HCT116 (cell line): ENCODE measurements around the gene KCNQ1OT1. TPM values are rescaled to one million over a fixed set of nuclear protein-coding genes. Genes with fewer than 3 reads are reported as not detected.

ENCODE experiments used
- ATAC-seq: fragments of 200-7000 bp; cut with Tn5 transposase; 2 replicates; pipeline ENCODE4 v1.9.1; 2020; ENCODE audit warnings: mild to moderate bottlenecking, moderate library complexity
- BruUV-seq: library from RNA; stranded (reverse); fragments of 400-500 nt; replicated peaks from 2 replicates; lab custom pipeline; 2021; lab: Mats Ljungman, UMichigan
- CTCF ChIA-PET: fragments of 300-600 bp; sonication (Branson Sonifier 250); formaldehyde crosslinking; loops from one replicate; lab custom pipeline; 2021; ENCODE audit warnings: antibody characterized with exemption; lab: Charles Lee
- POLR2A ChIA-PET: fragments of 300-600, 350-600 bp; sonication (Branson Sonifier 250); formaldehyde crosslinking; loops from one replicate; lab custom pipeline; 2021; ENCODE audit warnings: antibody characterized with exemption; lab: Charles Lee
- RAD21 ChIA-PET, 2 experiments: fragments of 300-600 bp; sonication (Branson Sonifier 250); formaldehyde crosslinking; loops; one replicate each; lab custom pipeline; 2023; ENCODE audit warnings: low total read pairs in 2 of 2; ENCODE audit not compliant: uncharacterized antibody in 2 of 2, unreplicated experiment in 2 of 2, low non-redundant PET in 1 of 2; lab: Charles Lee
- DNase-seq: peaks from one replicate; pipeline ENCODE4 v3.0.0-alpha.2; 2010; ENCODE audit warnings: low read depth, low spot score
- H2AFZ ChIP-seq: fragments of 200-600 bp; shearing (Covaris generic), sonication (generic); 2 replicates; pipeline ENCODE4 v1.6.1; 2017; ENCODE audit warnings: low read depth, mixed run types, mixed read lengths, antibody characterized with exemption, low read length; ENCODE audit not compliant: poor library complexity, severe bottlenecking
- H3K27ac ChIP-seq: 2 replicates; pipeline ENCODE4 v1.5.1; 2012; ENCODE audit warnings: low read depth, low read length
- H3K27me3 ChIP-seq: fragments of 200-600 bp; sonication (generic); 2 replicates; pipeline ENCODE4 v1.6.1; 2016; ENCODE audit warnings: mixed run types, low read length, mixed read lengths; ENCODE audit not compliant: insufficient read depth
- H3K36me3 ChIP-seq, 2 experiments: fragments of 200-500 bp in 1 of 2; fragments of 200-600 bp in 1 of 2; sonication (Bioruptor generic) in 1 of 2; sonication (generic) in 1 of 2; 2 replicates each; pipeline versions ENCODE4 v1.5.1 to v1.6.1; 2014 to 2016; ENCODE audit warnings: low read length in 2 of 2, inconsistent platforms in 1 of 2, mixed read lengths in 1 of 2, mixed run types in 1 of 2; ENCODE audit not compliant: insufficient read depth in 2 of 2, control insufficient read depth in 1 of 2
- H3K4me1 ChIP-seq, 2 experiments: fragments of 200-600 bp in 1 of 2; sonication (generic) in 1 of 2; 2 replicates each; pipeline versions ENCODE4 v1.5.1 to v1.6.1; 2012 to 2017; ENCODE audit warnings: low read length in 2 of 2, inconsistent platforms in 1 of 2, mild to moderate bottlenecking in 1 of 2, mixed read lengths in 1 of 2, mixed run types in 1 of 2, moderate library complexity in 1 of 2; ENCODE audit not compliant: insufficient read depth in 2 of 2, control insufficient read depth in 1 of 2
- H3K4me2 ChIP-seq: fragments of 200-600 bp; sonication (generic); 2 replicates; pipeline ENCODE4 v1.6.1; 2017; ENCODE audit warnings: mixed run types, low read length, mixed read lengths
- H3K4me3 ChIP-seq, 2 experiments: fragments of 200-600 bp in 1 of 2; sonication (generic) in 1 of 2; replicated peaks in 1 of 2; 2 replicates each; pipeline ENCODE4 v1.5.1; 2011 to 2016; ENCODE audit warnings: low read length in 2 of 2, control low read depth in 1 of 2, low read depth in 1 of 2, mild to moderate bottlenecking in 1 of 2, mixed read lengths in 1 of 2, mixed run types in 1 of 2
- H3K79me2 ChIP-seq: fragments of 200-600 bp; sonication (generic); 2 replicates; pipeline ENCODE4 v1.6.1; 2017; ENCODE audit warnings: mild to moderate bottlenecking, mixed run types, low read length, moderate library complexity, mixed read lengths; ENCODE audit not compliant: insufficient read depth
- H3K9ac ChIP-seq: fragments of 200-600 bp; sonication (generic); 2 replicates; pipeline ENCODE4 v1.6.1; 2016; ENCODE audit warnings: low read length, mixed read lengths
- H3K9me2 ChIP-seq: fragments of 200-600 bp; sonication (generic), shearing (Covaris generic); 2 replicates; pipeline ENCODE4 v1.6.1; 2017; ENCODE audit warnings: mixed run types, mild to moderate bottlenecking, moderate library complexity; ENCODE audit not compliant: insufficient read depth
- H3K9me3 ChIP-seq, 2 experiments: fragments of 200-500 bp in 1 of 2; fragments of 200-600 bp in 1 of 2; sonication (Bioruptor generic) in 1 of 2; sonication (generic) in 1 of 2; 2 replicates each; pipeline ENCODE4 v1.6.1; 2014 to 2017; ENCODE audit warnings: low read length in 2 of 2, mixed read lengths in 2 of 2, inconsistent platforms in 1 of 2, low read depth in 1 of 2, mild to moderate bottlenecking in 1 of 2, mixed run types in 1 of 2, moderate library complexity in 1 of 2; ENCODE audit not compliant: control insufficient read depth in 1 of 2, insufficient read depth in 1 of 2
- H4K20me1 ChIP-seq: fragments of 200-600 bp; sonication (generic), shearing (Covaris generic); 2 replicates; pipeline ENCODE4 v1.6.1; 2017; ENCODE audit warnings: mixed run types, mild to moderate bottlenecking, moderate library complexity; ENCODE audit not compliant: insufficient read depth
- CEBPB ChIP-seq: IDR thresholded peaks from 2 replicates; pipeline ENCODE4 v1.6.1; 2012; ENCODE audit warnings: low read depth
- CTCF ChIP-seq, 3 experiments: fragments of 200-600 bp in 1 of 3; sonication (generic) in 1 of 3; IDR thresholded peaks in 2 of 3; conservative IDR thresholded peaks in 1 of 3; 2 replicates each; pipeline ENCODE4 v1.5.1; 2012 to 2017; ENCODE audit warnings: low read depth in 2 of 3, low read length in 2 of 3, antibody characterized with exemption in 1 of 3, borderline replicate concordance in 1 of 3, control low read depth in 1 of 3, mild to moderate bottlenecking in 1 of 3, mixed read lengths in 1 of 3, mixed run types in 1 of 3, moderate library complexity in 1 of 3; ENCODE audit not compliant: insufficient read depth in 1 of 3
- EGR1 ChIP-seq: IDR thresholded peaks from 2 replicates; pipeline ENCODE4 v1.6.1; 2012; ENCODE audit warnings: low read depth
- ELF1 ChIP-seq: IDR thresholded peaks from 2 replicates; pipeline ENCODE4 v1.6.1; 2012; ENCODE audit warnings: low read depth, borderline replicate concordance
- EZH2 ChIP-seq: fragments of 200-600 bp; sonication (generic); IDR thresholded peaks from 2 replicates; pipeline ENCODE4 v1.6.1; 2017; ENCODE audit warnings: antibody characterized with exemption, mixed run types
- EZH2phosphoT487 ChIP-seq: fragments of 200-600 bp; IDR thresholded peaks from 2 replicates; pipeline ENCODE4 v1.6.1; 2018; ENCODE audit warnings: antibody characterized with exemption, borderline replicate concordance
- JUND ChIP-seq: IDR thresholded peaks from 2 replicates; pipeline ENCODE4 v1.6.1; 2012
- MAX ChIP-seq: IDR thresholded peaks from 2 replicates; pipeline ENCODE4 v1.6.1; 2012
- POLR2A ChIP-seq: IDR thresholded peaks from 2 replicates; pipeline ENCODE4 v1.7.0; 2011; ENCODE audit warnings: borderline replicate concordance; ENCODE audit not compliant: insufficient read depth, insufficient read length; ENCODE audit errors: extremely low read depth
- POLR2AphosphoS5 ChIP-seq: IDR thresholded peaks from 2 replicates; pipeline ENCODE4 v1.6.1; 2011; ENCODE audit warnings: mild to moderate bottlenecking, low read depth, low read length, moderate library complexity
- RAD21 ChIP-seq: IDR thresholded peaks from 2 replicates; pipeline ENCODE4 v1.6.1; 2012; ENCODE audit warnings: low read depth, mild to moderate bottlenecking
- REST ChIP-seq: IDR thresholded peaks from 2 replicates; pipeline ENCODE4 v1.6.1; 2012; ENCODE audit warnings: low read depth
- SIN3A ChIP-seq: IDR thresholded peaks from 2 replicates; pipeline ENCODE4 v1.6.1; 2012; ENCODE audit warnings: low read depth
- SP1 ChIP-seq: IDR thresholded peaks from 2 replicates; pipeline ENCODE4 v1.6.1; 2012; ENCODE audit warnings: low read depth
- SRF ChIP-seq: IDR thresholded peaks from 2 replicates; pipeline ENCODE4 v1.6.1; 2012; ENCODE audit warnings: low read depth
- TCF7L2 ChIP-seq: IDR thresholded peaks from 2 replicates; pipeline ENCODE4 v1.7.0; 2011; ENCODE audit warnings: borderline replicate concordance, inconsistent platforms; ENCODE audit not compliant: insufficient read depth, insufficient read length; ENCODE audit errors: extremely low read depth
- YY1 ChIP-seq: IDR thresholded peaks from 2 replicates; pipeline ENCODE4 v1.6.1; 2011; ENCODE audit warnings: low read length, low read depth, moderate library complexity, mild to moderate bottlenecking; ENCODE audit not compliant: insufficient replicate concordance; ENCODE audit errors: extremely low read depth
- ZBTB33 ChIP-seq: IDR thresholded peaks from 2 replicates; pipeline ENCODE4 v1.6.1; 2011; ENCODE audit warnings: mild to moderate bottlenecking, low read length, moderate library complexity; ENCODE audit not compliant: insufficient replicate concordance; ENCODE audit errors: extremely low read depth
- ZFX ChIP-seq: fragments of 450-650 bp; IDR thresholded peaks from 2 replicates; pipeline ENCODE4 v1.6.1; 2017
- ZNF274 ChIP-seq: fragments of 200-500 bp; sonication (Bioruptor generic); IDR thresholded peaks from 2 replicates; pipeline ENCODE4 v1.6.1; 2014; ENCODE audit warnings: mild to moderate bottlenecking, low read depth, low read length, inconsistent platforms
- intact Hi-C: fragments of 100-400 bp; cut with micrococcal nuclease; formaldehyde crosslinking; loops from 2 replicates; pipeline ENCODE4 v1.10.0; 2022
- total RNA-seq: library from RNA; stranded (reverse); gene quantifications from one replicate; pipeline ENCODE4 v1.2.1, GENCODE V29; 2021; ENCODE audit not compliant: unreplicated experiment

KCNQ1OT1 gene
- total RNA-seq, 1 experiment from 2014 or later, result 1.1 TPM

- ChIA-PET POLR2A (no interaction called here), CTCF (no interaction called here), RAD21 (no interaction called here)
- Histone ChIP-seq H3K27me3 (no peaks in the 10 kb centered on the region), H3K9ac (no peak overlapping the region), H4K20me1 (no peaks in the 10 kb centered on the region), H3K4me2 (no peak overlapping the region), H3K4me3 (no peak overlapping the region), H3K9me2 (no peaks in the 10 kb centered on the region), H2AFZ (no peak overlapping the region), H3K4me1 (peaks cover 5 to 11% of the 10 kb centered on the region in 2 experiments; a peak in 3 of 4 replicates), H3K27ac (no peak overlapping the region), H3K9me3 (no peaks in the 10 kb centered on the region), H3K79me2 (no peaks in the 10 kb centered on the region), H3K36me3 (no peaks in the 10 kb centered on the region)
- TF ChIP-seq ELF1 (no peak), REST (no peak), YY1 (no peak), POLR2A (no peak), CEBPB (no peak), ZFX (no peak), CTCF (IDR thresholded peaks at IDR 0.05 in 2 of 3, conservative IDR thresholded peaks at IDR 0.05 in 1 of 3; ENCODE audit: borderline replicate concordance in 1 of 3, insufficient read depth in 1 of 3, low read depth in 2 of 3, low read length in 2 of 3) (no peak), MAX (no peak), ZBTB33 (no peak), TCF7L2 (no peak), SIN3A (no peak), RAD21 (no peak), JUND (no peak), EZH2phosphoT487 (no peak), ZNF274 (no peak), SP1 (no peak), EGR1 (no peak), SRF (no peak), POLR2AphosphoS5 (no peak), EZH2 (no peak)
- DNase-seq, result no peak
- no TSS peak for BruUV-seq
- ATAC-seq, result no peak
- intact Hi-C loops, result no loop called here
Measured at GRCh38 chr11:2744166-2744565, 44.4 kb upstream of the KCNQ1OT1 start.
